HG02884 (cell line): ENCODE data around the gene RIC1.
A peak's percentile ranks its signal among the peaks of the same experiment; 100 is the strongest.
"Not testable (repeated sequence)": the region's sequence is repeated elsewhere in the genome, so short reads cannot be mapped to it uniquely, and the experiment has no call there.

Experiments
- ATAC-seq: cut with Tn5 transposase; IDR thresholded peaks from one replicate; pipeline ENCODE4 v1.9.1; 2021; ENCODE audit warnings: mild to moderate bottlenecking, moderate library complexity; ENCODE audit not compliant: unreplicated experiment

The RIC1 gene

DNA sequence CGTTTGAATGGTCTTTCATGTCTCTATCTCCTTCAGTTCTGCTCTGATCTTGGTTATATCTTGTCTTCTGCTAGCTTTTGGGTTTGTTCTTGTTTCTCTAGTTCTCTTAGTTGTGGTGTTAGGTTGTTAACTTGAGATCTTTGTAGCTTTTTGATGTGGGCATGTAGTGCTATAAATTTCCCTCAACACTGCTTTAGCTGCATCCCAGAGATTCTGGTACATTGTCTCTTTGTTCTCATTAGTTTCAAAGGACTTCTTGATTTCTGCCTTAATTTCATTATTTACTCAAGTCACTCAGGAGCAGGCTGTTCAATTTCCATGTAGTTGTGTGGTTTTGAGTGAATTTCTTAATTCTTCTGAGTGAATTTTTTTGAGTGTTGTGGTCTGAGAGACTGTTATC is 33.9 kb downstream of the RIC1 start:
- not testable (repeated sequence) for ATAC-seq

GRCh38 chr9:5665059-5665458 is 36.2 kb downstream of the RIC1 start:
- ATAC-seq = no peak

DNA sequence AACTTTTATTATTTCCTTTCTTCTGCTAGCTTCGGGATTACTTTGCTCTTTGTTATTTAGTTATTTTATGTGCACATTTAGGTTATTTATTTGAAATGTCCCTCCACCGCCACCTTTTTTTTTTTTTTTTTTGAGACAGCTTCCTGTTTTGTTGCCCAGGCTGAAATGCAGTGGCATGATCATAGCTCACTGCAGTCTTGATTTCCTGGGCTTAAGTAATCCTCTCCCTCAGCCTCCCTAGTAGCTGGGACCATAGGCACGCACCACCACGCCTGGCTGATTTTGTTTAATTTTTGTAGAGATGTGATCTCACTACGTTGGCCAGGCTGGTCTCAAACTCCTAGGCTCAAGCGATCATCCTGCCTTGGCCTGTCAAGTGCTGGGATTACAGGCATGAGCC is 38.5 kb downstream of the RIC1 start:
- ATAC-seq = no peak

GRCh38 chr9:5670079-5670478 is 41.2 kb downstream of the RIC1 start:
- ATAC-seq = no peak

DNA sequence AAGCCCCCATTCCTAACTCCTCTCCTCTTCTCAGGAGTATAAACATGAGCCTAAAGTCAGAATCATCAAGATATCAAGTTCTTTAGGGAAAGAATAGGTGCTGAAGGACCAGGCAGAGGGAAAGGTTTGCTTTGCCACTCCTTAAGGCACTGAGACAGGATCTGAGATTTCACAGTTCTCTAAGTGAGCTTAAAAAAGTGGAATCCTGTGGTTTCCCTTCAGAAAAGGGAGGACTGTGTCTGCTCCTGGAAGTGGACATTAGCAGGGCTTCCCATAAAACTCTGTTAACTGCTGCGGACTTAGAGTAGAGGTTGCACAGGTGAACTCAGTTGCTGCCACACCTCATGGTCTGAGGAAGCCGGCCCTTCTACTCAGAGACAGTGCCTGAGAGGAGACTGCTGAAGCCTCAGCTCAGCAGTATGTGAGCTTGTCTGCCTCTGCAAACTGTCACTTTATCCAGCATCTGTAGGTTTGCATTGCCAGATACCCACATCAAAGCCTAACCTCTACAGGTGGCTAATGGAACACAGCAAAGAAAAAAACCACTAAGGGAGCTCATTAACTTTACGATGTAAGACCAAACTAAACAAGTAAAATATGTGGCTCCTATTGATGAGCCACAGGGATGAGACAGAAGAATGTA is 42.9 kb downstream of the RIC1 start:
- ATAC-seq = no peak

DNA sequence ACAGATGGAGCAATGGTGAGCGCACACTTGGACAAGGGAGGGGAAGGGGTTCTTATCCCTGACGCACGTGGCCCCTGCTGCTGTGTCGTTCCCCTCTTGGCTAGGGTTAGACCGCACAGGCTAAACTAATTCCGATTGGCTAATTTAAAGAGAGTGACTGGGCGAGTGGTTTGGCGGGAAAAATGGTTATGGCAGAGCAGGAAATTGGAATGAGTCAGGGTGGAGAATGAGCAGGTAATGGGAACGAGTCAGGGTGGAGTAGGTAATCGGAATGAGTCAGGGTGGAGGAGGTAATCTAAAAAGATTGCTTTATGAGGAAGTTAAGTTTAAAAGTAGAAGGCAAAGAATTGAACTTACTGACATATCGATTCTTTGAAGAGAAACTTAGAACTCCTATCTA is 46.1 kb downstream of the RIC1 start:
- not testable (repeated sequence) for ATAC-seq

DNA sequence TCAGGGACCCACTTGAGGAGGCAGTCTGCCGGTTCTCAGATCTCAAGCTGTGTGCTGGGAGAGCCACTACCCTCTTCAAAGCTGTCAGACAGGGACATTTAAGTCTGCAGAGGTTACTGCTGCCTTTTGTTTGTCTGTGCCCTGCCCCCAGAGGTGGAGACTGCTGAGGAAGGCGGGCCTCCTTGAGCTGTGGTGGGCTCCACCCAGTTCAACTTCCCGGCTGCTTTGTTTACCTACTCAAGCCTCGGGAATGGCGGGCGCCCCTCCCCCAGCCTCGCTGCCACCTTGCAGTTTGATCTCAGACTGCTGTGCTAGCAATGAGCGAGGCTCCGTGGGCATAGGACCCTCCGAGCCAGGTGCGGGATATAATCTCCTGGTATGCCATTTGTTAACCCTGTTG is 54.7 kb downstream of the RIC1 start:
- not testable (repeated sequence) for ATAC-seq

GRCh38 chr9:5684101-5684500 is 55.2 kb downstream of the RIC1 start:
- ATAC-seq = no peak

GRCh38 chr9:5688109-5688508 is 59.2 kb downstream of the RIC1 start:
- ATAC-seq = no peak

DNA sequence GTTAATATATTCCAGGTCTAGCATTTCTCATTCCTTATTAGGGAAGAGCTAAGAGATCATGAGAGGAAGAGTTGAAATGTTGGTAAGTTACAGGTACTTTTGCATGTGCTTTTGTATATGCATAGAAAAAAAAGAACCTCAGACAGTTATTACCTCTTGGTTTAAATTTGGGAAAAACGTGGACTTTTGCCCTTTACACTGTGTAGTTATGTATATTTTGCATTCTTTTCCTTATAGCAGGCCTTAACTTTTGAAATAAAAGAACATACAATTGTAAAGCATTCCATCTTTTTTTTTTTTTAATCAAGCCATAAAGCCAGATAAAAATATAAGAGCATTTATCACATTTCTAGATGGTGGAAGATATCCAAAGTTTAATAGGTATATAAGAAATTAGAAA is 61.4 kb downstream of the RIC1 start:
- ATAC-seq = no peak

DNA sequence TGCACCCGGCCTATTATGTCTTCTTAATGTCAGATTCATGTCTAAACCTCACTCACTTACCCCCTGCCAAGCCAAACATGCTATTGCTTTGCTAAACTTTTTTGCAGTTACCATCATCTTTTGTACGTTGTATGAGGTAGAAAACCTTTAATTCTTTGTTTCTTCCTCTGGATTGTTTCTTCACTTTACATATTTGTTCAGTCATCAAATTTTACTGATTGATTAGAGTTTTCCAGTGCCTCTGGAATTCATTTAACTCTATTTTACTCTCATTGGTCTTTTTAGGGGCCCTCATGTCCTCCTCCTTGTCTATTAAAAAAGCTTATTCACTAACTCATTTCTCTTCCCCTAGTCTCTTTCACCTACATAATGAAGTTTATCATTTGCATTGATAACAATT is 67.0 kb downstream of the RIC1 start:
- no peak for ATAC-seq

DNA sequence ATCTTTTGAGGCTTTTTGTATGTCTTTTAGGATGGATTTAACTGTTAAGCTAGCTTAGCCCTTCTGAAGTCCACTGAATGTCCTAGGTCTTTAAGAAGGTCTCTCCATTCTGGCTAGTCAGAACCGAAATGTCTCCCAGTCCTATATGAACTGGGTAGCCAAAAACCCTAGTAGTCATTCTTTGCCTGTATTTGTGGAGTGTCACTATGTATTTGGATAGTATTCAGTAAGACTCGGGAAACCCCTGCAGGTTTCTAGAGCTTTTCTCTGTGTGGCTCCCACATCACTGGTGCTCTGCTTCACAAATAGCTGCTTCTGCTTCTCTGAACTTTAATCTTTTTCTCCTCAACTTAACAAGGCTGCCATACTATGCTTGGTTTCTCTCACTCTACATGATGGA is 68.0 kb downstream of the RIC1 start:
- ATAC-seq = peak; percentile 77

GRCh38 chr9:5698004-5698403 is 69.1 kb downstream of the RIC1 start:
- no peak for ATAC-seq

GRCh38 chr9:5698810-5699556 is 70.1 kb downstream of the RIC1 start:
- ATAC-seq = no peak

DNA sequence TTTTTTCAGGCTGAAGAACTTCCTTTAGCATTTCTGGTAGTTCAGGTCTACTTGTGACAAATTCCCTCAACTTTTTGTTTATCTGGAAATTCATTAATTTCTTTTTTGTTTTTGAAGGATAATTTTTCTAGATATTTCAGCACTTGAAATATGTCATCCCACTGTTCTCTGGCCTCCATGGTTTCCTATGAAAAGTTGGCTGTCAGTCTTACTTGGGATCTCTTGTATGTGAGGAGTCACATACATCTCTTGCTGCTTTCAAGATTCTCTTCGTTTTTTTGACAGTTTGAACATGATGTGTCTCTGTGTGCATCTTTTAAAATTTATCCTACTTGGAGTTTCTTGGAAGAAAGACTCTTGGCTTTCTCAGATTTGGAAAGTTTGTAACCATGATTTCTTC is 79.5 kb downstream of the RIC1 start:
- ATAC-seq = no peak

DNA sequence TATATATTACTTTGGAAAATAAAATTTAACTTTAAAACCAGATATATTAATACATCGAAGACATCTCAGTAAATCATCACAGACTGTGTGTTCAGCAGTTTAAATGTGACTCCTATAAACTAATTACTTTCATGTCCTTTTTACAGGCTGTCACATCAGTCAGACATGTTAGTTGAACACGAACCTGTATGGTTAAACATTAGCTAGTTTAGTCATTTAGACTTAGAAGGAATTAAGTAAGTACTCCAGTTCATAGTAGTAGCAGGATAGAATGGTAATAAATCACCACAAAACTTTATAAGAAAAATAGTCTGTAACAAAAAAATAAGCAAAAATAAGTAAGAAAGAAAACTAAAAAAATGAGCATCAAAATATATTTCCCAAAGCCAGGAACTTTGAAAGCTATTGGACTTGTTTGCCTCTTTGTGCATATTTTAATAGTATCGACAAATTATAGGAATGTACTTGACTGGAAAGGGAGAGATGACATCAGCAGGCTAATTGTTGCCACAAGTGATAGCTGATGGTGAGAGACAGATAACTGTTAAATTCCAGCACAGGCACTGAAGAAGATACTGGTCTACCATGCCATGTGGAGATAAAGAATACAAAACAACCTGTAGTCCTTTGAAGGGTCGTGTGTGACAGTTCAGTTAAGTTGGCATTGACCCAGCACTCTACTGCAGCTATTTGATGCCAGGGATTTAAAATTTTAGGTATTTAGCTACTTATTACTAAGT is 83.9 kb downstream of the RIC1 start:
- ATAC-seq = no peak

GRCh38 chr9:5714501-5715401 is 85.8 kb downstream of the RIC1 start:
- ATAC-seq = no peak

GRCh38 chr9:5715548-5716127 is 86.7 kb downstream of the RIC1 start:
- no peak for ATAC-seq

DNA sequence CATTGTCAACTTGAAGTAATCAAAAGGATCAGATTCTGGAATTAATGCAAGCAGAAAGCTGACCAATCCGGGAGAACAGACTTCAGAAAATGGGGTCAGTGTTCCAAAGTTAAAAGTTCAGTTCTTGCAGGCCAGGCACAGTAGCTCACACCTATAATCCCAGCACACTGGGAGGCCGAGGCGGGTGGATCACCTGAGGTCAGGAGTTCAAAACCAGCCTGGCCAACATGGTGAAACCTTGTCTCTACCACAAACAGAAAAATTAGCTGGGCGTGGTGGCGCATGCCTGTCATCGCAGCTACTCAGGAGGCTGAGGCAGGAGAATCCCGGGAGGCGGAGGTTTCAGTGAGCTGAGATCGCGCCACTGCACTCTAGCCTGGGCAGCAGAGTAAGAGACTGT is 88.5 kb downstream of the RIC1 start:
- ATAC-seq = not testable (repeated sequence)

DNA sequence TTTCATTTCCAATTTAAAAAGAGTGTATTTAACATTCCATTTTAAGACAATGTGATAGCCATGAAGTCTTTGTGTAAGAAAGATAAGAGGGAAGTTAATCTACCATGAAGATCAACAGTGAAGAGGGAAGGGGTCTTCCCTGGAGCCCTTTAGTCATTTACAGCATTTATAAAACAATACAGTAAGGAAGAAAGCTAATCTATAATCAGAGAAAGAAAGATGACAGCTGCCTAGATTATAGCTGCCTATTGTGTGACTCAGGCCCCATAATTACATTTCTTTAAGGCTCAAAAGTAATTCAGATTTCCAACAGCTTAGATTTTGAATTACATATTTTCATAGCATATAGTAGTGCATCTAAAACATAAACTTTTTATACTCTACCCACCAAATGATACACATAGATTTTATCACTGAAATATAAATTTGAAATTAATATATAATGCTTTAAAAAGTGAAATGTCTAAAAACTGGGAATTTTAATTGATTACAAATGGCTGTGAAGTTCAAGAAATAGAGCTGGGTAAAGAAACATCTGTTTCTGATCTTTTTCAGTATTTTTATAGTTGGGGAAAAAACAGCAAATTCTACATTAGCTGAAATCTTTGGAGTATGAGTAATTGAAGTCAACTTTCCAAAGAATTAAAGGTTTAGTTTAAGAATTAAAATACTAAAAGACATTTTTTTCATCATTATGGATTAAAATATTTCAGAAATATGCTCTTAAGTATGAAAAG is 89.6 kb downstream of the RIC1 start:
- ATAC-seq = no peak
